Hippocampal formation (tissue), 2 donors: ENCODE results near the gene MED12.
"Not testable (repeated sequence)": the region's sequence is repeated elsewhere in the genome, so short reads cannot be mapped to it uniquely, and the experiment has no call there.

Source experiments
- DNase-seq, 2 donors: peaks; one replicate each; lab custom pipeline; 2025; lab: John Stamatoyannopoulos, UW

MED12 gene

DNA sequence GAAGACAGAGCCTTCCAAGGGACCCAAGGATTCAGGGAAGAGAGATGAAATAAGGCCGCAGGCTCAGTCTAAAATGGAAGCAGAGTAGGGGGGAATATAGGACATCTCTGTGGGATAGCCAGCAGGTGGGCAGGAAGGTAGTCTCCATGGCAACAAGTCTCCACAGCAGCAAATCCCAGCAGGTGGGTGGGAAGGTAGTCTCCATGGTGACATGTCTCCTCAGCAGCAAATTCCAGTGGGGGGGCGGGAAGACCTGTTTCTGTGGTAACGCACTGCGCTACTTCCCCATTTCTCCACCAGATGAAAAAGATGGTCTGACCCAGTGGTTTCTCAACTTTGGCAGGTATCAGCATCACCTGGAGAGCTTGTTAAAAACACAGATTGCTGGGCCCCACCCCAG lies 44.6 kb downstream of the MED12 start:
- no peak for DNase-seq

- no peak for DNase-seq
Measured at GRCh38 chrX:71164071-71164470, 45.7 kb downstream of the MED12 start.

- DNase-seq, result peak in 1 of 2 donors; percentile 7
Measured at GRCh38 chrX:71166461-71166860, 48.1 kb downstream of the MED12 start.

- peak in 1 of 2 donors; percentile 3 for DNase-seq
Measured at GRCh38 chrX:71167031-71167781, 48.8 kb downstream of the MED12 start.

DNA sequence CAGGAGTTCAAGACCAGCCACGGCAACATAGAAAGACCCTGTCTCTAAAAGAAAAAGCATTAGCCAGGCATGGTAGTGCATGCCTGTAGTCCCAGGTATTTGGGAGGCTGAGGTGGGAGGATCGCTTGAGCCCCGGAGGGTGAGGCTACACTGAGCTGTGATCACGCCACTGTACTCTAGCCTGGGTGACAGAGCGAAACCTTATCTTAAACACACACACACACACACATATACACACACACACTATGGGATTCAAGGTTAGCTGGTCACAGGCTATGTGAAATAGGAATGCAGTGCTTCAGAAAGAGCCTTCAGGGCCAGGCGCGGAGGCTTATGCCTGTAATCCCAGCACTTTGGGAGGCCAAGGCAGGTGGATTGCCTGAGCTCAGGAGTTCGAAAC lies 49.7 kb downstream of the MED12 start:
- no peak for DNase-seq

- DNase-seq, result no peak
Measured at GRCh38 chrX:71169586-71169985, 51.2 kb downstream of the MED12 start.

- DNase-seq, result no peak
Measured at GRCh38 chrX:71170660-71171059, 52.3 kb downstream of the MED12 start.

DNA sequence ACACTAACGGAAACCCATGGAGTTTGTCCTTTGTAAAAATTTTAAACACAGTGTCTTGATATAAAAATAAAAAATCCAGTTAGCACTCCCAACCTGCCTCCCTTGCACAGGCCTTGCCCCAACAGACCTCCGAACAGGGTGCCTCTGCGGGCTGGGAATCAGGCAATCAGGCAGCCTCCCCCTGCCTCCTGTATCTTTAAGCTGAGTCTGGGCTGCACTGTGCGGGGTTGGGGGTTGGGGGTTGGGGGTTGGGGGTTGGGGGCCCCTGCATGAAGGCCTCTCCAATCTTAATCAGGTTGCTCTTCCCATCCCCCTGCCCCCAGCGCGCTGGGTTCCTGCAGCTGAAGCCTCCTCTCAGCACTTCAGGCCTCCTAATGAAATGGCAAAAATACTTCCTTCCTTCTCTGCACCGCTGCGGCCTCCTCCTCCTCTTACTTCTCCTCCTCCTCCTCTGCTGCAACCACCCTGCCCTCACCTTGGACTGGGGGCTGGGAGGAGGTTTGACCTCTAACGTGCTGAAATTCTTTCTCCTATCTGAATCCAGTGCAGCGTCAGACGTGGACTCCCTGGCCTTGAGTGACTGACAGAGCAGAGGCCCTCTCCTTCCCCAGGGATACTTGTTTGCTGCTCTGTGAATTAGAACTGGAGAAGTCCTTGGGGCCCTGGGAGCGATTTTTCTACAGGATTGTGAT lies 52.9 kb downstream of the MED12 start:
- no peak for DNase-seq

- DNase-seq, result no peak
Measured at GRCh38 chrX:71173440-71173839, 55.0 kb downstream of the MED12 start.

DNA sequence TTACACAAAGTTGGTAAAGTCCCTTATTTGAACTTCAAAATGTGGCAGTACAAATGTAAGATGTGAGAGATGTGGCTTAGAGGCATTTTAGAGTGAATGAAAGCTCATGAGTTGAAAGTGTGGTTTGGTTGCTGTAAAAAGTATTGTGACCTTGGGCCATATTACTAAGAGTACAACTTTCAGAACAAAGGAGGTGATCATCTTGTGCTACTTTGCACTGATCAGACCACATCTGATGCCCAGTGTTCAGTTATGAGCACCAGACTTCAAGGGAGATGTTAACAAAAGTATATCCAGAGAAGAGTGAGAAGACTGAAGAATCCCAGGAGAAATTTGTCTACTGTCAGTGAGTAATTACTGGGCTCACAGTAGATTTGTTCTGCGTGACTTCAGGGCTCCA lies 56.4 kb downstream of the MED12 start:
- DNase-seq, result no peak

DNA sequence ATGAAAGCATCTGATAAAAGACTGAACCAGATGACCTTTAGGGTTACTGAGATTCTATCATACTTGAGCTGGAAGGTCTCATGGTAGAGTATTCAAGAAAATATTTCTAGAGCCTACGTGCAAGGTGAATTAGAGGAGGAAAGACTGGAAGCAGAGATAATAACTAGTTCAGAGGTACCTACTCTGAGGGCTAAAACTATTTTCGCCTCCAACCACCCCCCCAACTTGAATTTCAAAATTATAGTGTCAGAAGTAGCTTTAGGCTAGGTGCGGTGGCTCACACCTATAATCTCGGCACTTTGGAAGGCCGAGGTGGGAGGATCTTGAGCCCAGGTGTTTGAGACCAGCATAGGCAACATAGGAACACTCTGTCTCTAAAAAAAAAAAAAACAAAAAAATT lies 57.1 kb downstream of the MED12 start:
- no peak for DNase-seq

DNA sequence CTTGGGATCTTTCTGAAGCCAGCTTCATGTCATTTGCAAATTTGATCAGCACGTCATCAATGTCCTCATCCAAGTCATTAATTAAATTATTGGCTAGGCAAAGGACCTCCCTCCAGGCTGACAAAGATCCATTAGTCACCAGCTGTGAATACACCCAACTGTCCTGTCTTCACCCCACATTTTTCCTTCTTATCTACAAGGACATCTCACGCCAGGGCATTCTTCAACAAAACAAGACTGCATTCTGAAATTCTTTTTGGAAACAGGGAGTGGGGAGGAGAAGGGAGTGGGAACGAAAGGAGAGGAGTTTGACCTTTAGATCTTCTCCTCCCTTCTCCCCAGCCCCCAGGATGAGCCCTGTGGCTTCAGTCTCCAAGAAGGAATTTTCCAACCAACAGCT lies 58.9 kb downstream of the MED12 start:
- DNase-seq, result no peak

- peak; percentile 42 to 53 for DNase-seq
Measured at GRCh38 chrX:71178908-71179307, 60.5 kb downstream of the MED12 start.

GRCh38 chrX:71180579-71181265 lies 62.3 kb downstream of the MED12 start:
- not testable (repeated sequence) for DNase-seq

DNA sequence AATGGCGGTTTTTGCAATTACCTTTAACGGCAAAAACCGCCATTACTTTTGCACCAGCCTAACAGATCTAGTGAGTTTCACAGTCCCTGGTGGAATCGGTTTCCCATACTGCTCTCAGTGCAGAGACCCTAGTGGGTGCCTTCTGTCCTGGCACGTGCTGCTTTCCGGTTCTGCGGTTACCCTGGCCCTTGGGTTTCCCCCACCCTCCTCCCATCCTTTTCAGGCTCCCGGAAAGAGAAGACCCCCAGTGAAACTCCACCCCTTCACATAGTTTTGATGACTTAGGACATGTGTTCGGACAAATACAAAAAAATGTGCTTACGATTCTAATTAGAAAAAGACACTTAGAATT lies 63.1 kb downstream of the MED12 start:
- DNase-seq, result no peak

- DNase-seq, result peak; percentile 84 to 87
Measured at GRCh38 chrX:71181910-71182799, 63.8 kb downstream of the MED12 start.

DNA sequence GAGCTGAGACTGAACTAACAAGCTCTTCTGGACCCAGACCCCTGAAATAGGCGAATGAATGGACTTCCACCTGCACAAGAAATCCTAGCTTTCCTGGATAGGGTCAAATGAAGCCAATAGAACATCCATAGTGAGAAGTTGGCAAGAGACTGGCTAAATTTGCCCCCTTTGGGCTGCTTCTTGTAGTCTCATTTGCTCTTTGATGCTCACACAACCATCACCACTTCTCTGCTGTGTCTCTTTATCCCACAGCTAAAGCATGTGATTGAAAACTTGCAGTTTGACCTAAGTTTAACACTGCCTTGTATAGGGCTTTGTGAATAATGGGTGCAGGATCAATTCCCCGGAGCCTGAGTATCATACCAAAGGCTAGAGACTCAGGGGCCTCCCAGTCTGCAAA lies 64.5 kb downstream of the MED12 start:
- DNase-seq, result no peak

DNA sequence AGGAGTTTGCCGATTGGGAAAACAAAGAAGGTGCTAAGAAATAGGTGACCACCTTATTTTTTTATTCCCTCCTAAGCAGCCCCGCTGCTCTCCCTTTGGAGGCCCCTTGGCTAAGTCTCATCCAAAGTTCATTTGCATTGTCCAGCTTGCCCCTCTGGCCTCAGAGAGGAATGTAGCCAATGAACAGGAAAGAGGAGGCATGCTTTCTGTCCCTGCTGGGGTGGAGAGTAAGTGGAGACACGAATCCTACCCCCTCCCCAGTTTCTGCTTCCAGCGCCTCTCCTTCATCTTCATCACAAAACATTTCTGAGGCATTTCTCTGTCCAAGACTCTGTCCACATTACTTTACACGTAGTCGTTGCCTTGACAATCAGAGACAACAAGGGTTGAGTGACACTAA lies 64.9 kb downstream of the MED12 start:
- no peak for DNase-seq

DNA sequence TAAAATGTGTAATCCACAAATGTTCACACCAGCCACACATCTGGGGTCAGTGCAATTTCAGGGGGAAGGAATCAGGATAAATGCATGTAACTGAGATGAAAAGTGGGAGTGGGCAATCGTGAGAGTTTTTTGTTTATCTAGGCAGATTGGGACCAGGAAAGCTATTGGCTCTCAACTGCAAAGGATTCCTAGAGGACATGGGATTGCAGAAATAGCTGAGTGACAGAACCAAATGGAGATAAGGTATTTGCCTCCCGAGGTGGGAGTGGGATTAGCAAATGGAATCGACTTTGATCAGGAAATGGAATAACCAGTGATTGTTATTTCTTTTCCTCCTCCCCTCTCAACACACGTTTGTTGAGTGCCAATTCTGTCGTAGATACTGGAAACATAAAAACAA lies 65.7 kb downstream of the MED12 start:
- no peak for DNase-seq

- no peak for DNase-seq
Measured at GRCh38 chrX:71184803-71185495, 66.6 kb downstream of the MED12 start.

GRCh38 chrX:71191248-71191647 lies 72.9 kb downstream of the MED12 start:
- no peak for DNase-seq
